ENCODE results near the gene TMUB1. TPM values are rescaled to one million over a fixed set of nuclear protein-coding genes. Genes with fewer than 3 reads are reported as not detected.

TMUB1 gene
- total RNA-seq, 2 experiments from 2014 or later, result 56.0 to 59.6 TPM

- no peaks in the 10 kb centered on the region for H4K20me1 ChIP-seq (ENCODE audit: insufficient read depth, low read length)
- H3K79me2 ChIP-seq (ENCODE audit: insufficient read depth, low read depth, low read length), result no peaks in the 10 kb centered on the region
- H2AFZ ChIP-seq (ENCODE audit: low read length), result no peak overlapping the region
- TF ChIP-seq CTCF (conservative IDR thresholded peaks at IDR 0.05; ENCODE audit: low read length) (no peak), EZH2phosphoT487 (IDR thresholded peaks at IDR 0.05; ENCODE audit: borderline replicate concordance, low read depth, low read length) (no peak)
- ChIA-PET CTCF (ENCODE audit: unreplicated experiment) (interaction anchor here (0.6 kb wide), 1 partner anchor 1565 kb away, joined by 3 read pairs; no protein-coding TSS in a partner anchor), POLR2A (no interaction called here)
- intact Hi-C loops (cut with micrococcal nuclease; ENCODE audit: unreplicated experiment), result no loop called here
- H3K27ac ChIP-seq (ENCODE audit: low read depth, low read length, poor library complexity, severe bottlenecking), result no peak overlapping the region
- no peak overlapping the region for H3K4me3 ChIP-seq (ENCODE audit: low read depth, low read length, poor library complexity, severe bottlenecking)
- H3K36me3 ChIP-seq (ENCODE audit: insufficient read depth, low read length), result no peaks in the 10 kb centered on the region
- BruUV-seq (replicated peaks), result no TSS peak
- H3K4me2 ChIP-seq (ENCODE audit: low read length), result no peak overlapping the region
- no peaks in the 10 kb centered on the region for H3K9me2 ChIP-seq (ENCODE audit: insufficient read depth, low read length)
- no peaks in the 10 kb centered on the region for H3K9me3 ChIP-seq (ENCODE audit: low read length)
- DNase-seq (ENCODE audit: low spot score), result no peak
- no peaks in the 10 kb centered on the region for H3K4me1 ChIP-seq (ENCODE audit: insufficient read depth, low read length, poor library complexity, severe bottlenecking)
These were observed 44.9 kb upstream of the TMUB1 start for GRCh38 chr7:151128144-151128543.

- Histone ChIP-seq H3K4me3 (ENCODE audit: low read depth, low read length, poor library complexity, severe bottlenecking) (no peak overlapping the region), H3K36me3 (ENCODE audit: insufficient read depth, low read length) (no peaks in the 10 kb centered on the region), H2AFZ (ENCODE audit: low read length) (no peak overlapping the region), H3K9me2 (ENCODE audit: insufficient read depth, low read length) (no peaks in the 10 kb centered on the region), H3K4me2 (ENCODE audit: low read length) (no peak overlapping the region), H3K27ac (ENCODE audit: low read depth, low read length, poor library complexity, severe bottlenecking) (no peak overlapping the region), H3K79me2 (ENCODE audit: insufficient read depth, low read depth, low read length) (no peaks in the 10 kb centered on the region), H3K9me3 (ENCODE audit: low read length) (no peaks in the 10 kb centered on the region), H4K20me1 (ENCODE audit: insufficient read depth, low read length) (no peaks in the 10 kb centered on the region), H3K4me1 (ENCODE audit: insufficient read depth, low read length, poor library complexity, severe bottlenecking) (no peaks in the 10 kb centered on the region)
- no peak for DNase-seq (ENCODE audit: low spot score)
- intact Hi-C loops (cut with micrococcal nuclease; ENCODE audit: unreplicated experiment), result no loop called here
- BruUV-seq (replicated peaks), result no TSS peak
- ChIA-PET POLR2A (no interaction called here), CTCF (ENCODE audit: unreplicated experiment) (no interaction called here)
- TF ChIP-seq CTCF (conservative IDR thresholded peaks at IDR 0.05; ENCODE audit: low read length) (no peak), EZH2phosphoT487 (IDR thresholded peaks at IDR 0.05; ENCODE audit: borderline replicate concordance, low read depth, low read length) (no peak)
These were observed 43.3 kb upstream of the TMUB1 start for GRCh38 chr7:151126491-151127137.

GRCh38 chr7:151125846-151126481, 42.7 kb upstream of the TMUB1 start:
- no peaks in the 10 kb centered on the region for H3K4me1 ChIP-seq (ENCODE audit: insufficient read depth, low read length, poor library complexity, severe bottlenecking)
- no TSS peak for BruUV-seq (replicated peaks)
- no peaks in the 10 kb centered on the region for H3K9me2 ChIP-seq (ENCODE audit: insufficient read depth, low read length)
- H2AFZ ChIP-seq (ENCODE audit: low read length), result no peak overlapping the region
- H3K4me3 ChIP-seq (ENCODE audit: low read depth, low read length, poor library complexity, severe bottlenecking), result no peak overlapping the region
- intact Hi-C loops (cut with micrococcal nuclease; ENCODE audit: unreplicated experiment), result loop anchor here (2.0 kb wide), 1 partner anchor 39 kb away; no protein-coding TSS in a partner anchor
- H3K9me3 ChIP-seq (ENCODE audit: low read length), result no peaks in the 10 kb centered on the region
- H3K79me2 ChIP-seq (ENCODE audit: insufficient read depth, low read depth, low read length), result no peaks in the 10 kb centered on the region
- no peaks in the 10 kb centered on the region for H3K36me3 ChIP-seq (ENCODE audit: insufficient read depth, low read length)
- no peak overlapping the region for H3K4me2 ChIP-seq (ENCODE audit: low read length)
- TF ChIP-seq CTCF (conservative IDR thresholded peaks at IDR 0.05; ENCODE audit: low read length) (no peak), EZH2phosphoT487 (IDR thresholded peaks at IDR 0.05; ENCODE audit: borderline replicate concordance, low read depth, low read length) (no peak)
- DNase-seq (ENCODE audit: low spot score), result no peak
- no peak overlapping the region for H3K27ac ChIP-seq (ENCODE audit: low read depth, low read length, poor library complexity, severe bottlenecking)
- POLR2A ChIA-PET, result no interaction called here
- no peaks in the 10 kb centered on the region for H4K20me1 ChIP-seq (ENCODE audit: insufficient read depth, low read length)
- CTCF ChIA-PET (ENCODE audit: unreplicated experiment), result no interaction called here

Measured in OCI-LY7 (cell line).